ENCODE data around the gene LRFN2.
A peak's percentile ranks its signal among the peaks of the same experiment; 100 is the strongest.

The LRFN2 gene

GRCh38 chr6:40587240-40588069, at the start of gene LRFN2:
TSS of gene LRFN2 (minus strand) at chr6:40587364.
- Histone ChIP-seq H3K27me3 (ENCODE audit: control insufficient read depth, insufficient read depth, low read length) (peaks cover 58% of the 10 kb centered on the region), H3K9me3 (ENCODE audit: control insufficient read depth, insufficient read depth, low read depth, low read length) (0 out of 2 replicates have a peak, but pooled peaks cover 2% of the 10 kb centered on the region), H3K9ac (ENCODE audit: low read length) (peak within 1 kb of the TSS; percentile 34), H3K4me1 (ENCODE audit: control insufficient read depth, insufficient read depth, low read length) (peaks cover 20% of the 10 kb centered on the region), H3K27ac (ENCODE audit: low read depth, low read length) (no peak within 1 kb of the TSS), H3K4me3 (ENCODE audit: low read depth, low read length) (peak within 1 kb of the TSS; percentile 72), H3K36me3 (ENCODE audit: control insufficient read depth, insufficient read depth, low read length) (no peaks in the 10 kb centered on the region)

GRCh38 chr6:40634429-40634828, 47.3 kb upstream of the LRFN2 start:
- Histone ChIP-seq H3K4me1 (ENCODE audit: control insufficient read depth, insufficient read depth, low read length) (no peaks in the 10 kb centered on the region), H3K27me3 (ENCODE audit: control insufficient read depth, insufficient read depth, low read length) (no peaks in the 10 kb centered on the region), H3K4me3 (ENCODE audit: low read depth, low read length) (no peak overlapping the region), H3K36me3 (ENCODE audit: control insufficient read depth, insufficient read depth, low read length) (no peaks in the 10 kb centered on the region), H3K27ac (ENCODE audit: low read depth, low read length) (no peak overlapping the region), H3K9ac (ENCODE audit: low read length) (no peak overlapping the region), H3K9me3 (ENCODE audit: control insufficient read depth, insufficient read depth, low read depth, low read length) (no peaks in the 10 kb centered on the region)

DNA sequence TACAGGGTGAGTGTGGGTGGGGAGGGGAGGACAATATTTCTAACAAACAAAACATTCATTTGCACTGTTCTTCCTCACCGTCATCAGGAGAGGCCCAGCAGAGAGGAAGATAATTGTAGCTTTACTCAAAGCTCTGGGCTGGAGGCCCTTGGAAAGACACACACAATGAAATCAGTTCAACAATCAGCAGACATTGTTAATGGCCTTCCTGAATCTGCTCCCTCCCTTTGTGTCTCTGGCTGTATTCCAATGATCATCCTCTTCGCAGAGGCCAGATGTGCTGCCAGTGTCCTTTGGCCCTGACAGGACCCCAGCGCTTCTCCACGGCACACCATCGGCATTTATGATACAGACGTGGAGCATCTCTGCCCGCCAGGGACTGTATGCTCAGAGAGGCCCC, 44.6 kb upstream of the LRFN2 start:
- Histone ChIP-seq H3K36me3 (ENCODE audit: control insufficient read depth, insufficient read depth, low read length) (no peaks in the 10 kb centered on the region), H3K9ac (ENCODE audit: low read length) (no peak overlapping the region), H3K27ac (ENCODE audit: low read depth, low read length) (no peak overlapping the region), H3K4me1 (ENCODE audit: control insufficient read depth, insufficient read depth, low read length) (no peaks in the 10 kb centered on the region), H3K9me3 (ENCODE audit: control insufficient read depth, insufficient read depth, low read depth, low read length) (no peaks in the 10 kb centered on the region), H3K4me3 (ENCODE audit: low read depth, low read length) (no peak overlapping the region), H3K27me3 (ENCODE audit: control insufficient read depth, insufficient read depth, low read length) (no peaks in the 10 kb centered on the region)

DNA sequence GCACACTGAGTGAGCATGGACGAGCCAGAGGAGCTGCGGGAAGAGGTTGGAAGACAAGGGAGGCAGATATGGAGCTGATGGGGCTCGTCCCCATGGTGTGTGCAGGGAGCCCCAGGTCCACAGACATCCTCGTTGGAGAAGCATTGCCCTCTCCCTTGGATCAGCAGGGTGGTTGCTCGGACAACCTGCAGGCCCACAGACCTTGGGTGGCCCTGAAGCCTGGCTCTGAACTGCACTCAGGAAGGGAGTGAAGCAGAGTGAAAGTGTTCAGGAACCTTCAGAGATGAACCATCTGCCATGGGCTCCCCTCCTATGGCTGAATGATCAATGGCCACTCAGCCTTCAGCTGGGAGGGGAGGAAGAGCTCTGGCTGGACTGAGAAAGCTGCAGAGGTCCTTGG, 43.3 kb upstream of the LRFN2 start:
- no peak overlapping the region for H3K27ac ChIP-seq (ENCODE audit: low read depth, low read length)
- no peak overlapping the region for H3K9ac ChIP-seq (ENCODE audit: low read length)
- peaks cover 10% of the 10 kb centered on the region; the same call in 1 of the 2 replicates for H3K9me3 ChIP-seq (ENCODE audit: control insufficient read depth, insufficient read depth, low read depth, low read length)
- H3K36me3 ChIP-seq (ENCODE audit: control insufficient read depth, insufficient read depth, low read length), result no peaks in the 10 kb centered on the region
- no peaks in the 10 kb centered on the region for H3K4me1 ChIP-seq (ENCODE audit: control insufficient read depth, insufficient read depth, low read length)
- H3K4me3 ChIP-seq (ENCODE audit: low read depth, low read length), result no peak overlapping the region
- no peaks in the 10 kb centered on the region for H3K27me3 ChIP-seq (ENCODE audit: control insufficient read depth, insufficient read depth, low read length)

DNA sequence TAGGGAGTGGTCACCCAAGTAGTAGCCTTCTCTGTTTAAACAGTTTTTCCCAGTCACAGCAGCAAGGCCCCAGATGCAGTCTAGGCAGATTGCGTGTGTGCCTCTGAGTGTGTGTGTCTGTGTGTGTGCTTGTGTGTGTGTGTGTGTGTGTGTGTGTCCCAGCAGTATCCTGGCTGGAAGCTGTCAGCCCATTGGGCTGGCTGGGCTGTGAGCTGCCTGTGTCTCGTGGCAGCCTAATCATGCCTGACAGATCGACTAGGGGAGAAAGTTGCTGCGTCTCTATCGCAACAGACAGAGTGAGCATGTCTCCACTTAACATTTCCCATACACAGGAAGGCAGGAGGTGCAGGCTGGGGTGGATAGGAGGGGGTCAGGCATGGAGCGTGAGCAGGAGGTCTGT, 42.9 kb upstream of the LRFN2 start:
- no peak overlapping the region for H3K9ac ChIP-seq (ENCODE audit: low read length)
- H3K9me3 ChIP-seq (ENCODE audit: control insufficient read depth, insufficient read depth, low read depth, low read length), result peaks cover 11% of the 10 kb centered on the region; the same call in 1 of the 2 replicates
- no peaks in the 10 kb centered on the region for H3K36me3 ChIP-seq (ENCODE audit: control insufficient read depth, insufficient read depth, low read length)
- no peaks in the 10 kb centered on the region for H3K27me3 ChIP-seq (ENCODE audit: control insufficient read depth, insufficient read depth, low read length)
- no peak overlapping the region for H3K27ac ChIP-seq (ENCODE audit: low read depth, low read length)
- H3K4me1 ChIP-seq (ENCODE audit: control insufficient read depth, insufficient read depth, low read length), result no peaks in the 10 kb centered on the region
- H3K4me3 ChIP-seq (ENCODE audit: low read depth, low read length), result no peak overlapping the region

DNA sequence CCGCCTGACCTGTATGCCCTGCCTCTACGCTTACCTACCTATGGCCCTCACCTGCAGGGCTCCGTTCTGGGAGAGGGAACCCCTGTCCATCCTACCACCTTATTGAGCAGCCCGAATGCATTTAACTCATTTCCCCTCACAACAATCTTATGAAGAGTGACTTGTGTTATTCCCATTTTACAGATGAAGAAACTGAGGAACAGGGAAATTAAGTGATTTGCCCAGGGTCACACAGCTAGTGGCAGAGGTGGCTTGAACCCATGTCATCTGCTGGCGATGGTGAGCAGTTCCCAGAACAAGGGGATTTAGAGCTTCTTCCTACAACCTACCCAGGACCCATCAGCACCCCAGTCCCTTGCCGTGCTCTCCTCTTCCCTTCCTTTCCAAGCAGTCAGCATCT, 42.3 kb upstream of the LRFN2 start:
- no peak overlapping the region for H3K4me3 ChIP-seq (ENCODE audit: low read depth, low read length)
- no peaks in the 10 kb centered on the region for H3K4me1 ChIP-seq (ENCODE audit: control insufficient read depth, insufficient read depth, low read length)
- H3K36me3 ChIP-seq (ENCODE audit: control insufficient read depth, insufficient read depth, low read length), result no peaks in the 10 kb centered on the region
- H3K9me3 ChIP-seq (ENCODE audit: control insufficient read depth, insufficient read depth, low read depth, low read length), result peaks cover 11% of the 10 kb centered on the region; the same call in 1 of the 2 replicates
- H3K9ac ChIP-seq (ENCODE audit: low read length), result no peak overlapping the region
- no peak overlapping the region for H3K27ac ChIP-seq (ENCODE audit: low read depth, low read length)
- no peaks in the 10 kb centered on the region for H3K27me3 ChIP-seq (ENCODE audit: control insufficient read depth, insufficient read depth, low read length)

GRCh38 chr6:40627316-40627715, 40.2 kb upstream of the LRFN2 start:
- Histone ChIP-seq H3K9ac (ENCODE audit: low read length) (no peak overlapping the region), H3K4me3 (ENCODE audit: low read depth, low read length) (no peak overlapping the region), H3K9me3 (ENCODE audit: control insufficient read depth, insufficient read depth, low read depth, low read length) (peaks cover 11% of the 10 kb centered on the region; the same call in 1 of the 2 replicates), H3K36me3 (ENCODE audit: control insufficient read depth, insufficient read depth, low read length) (no peaks in the 10 kb centered on the region), H3K27me3 (ENCODE audit: control insufficient read depth, insufficient read depth, low read length) (no peaks in the 10 kb centered on the region), H3K27ac (ENCODE audit: low read depth, low read length) (no peak overlapping the region), H3K4me1 (ENCODE audit: control insufficient read depth, insufficient read depth, low read length) (no peaks in the 10 kb centered on the region)

DNA sequence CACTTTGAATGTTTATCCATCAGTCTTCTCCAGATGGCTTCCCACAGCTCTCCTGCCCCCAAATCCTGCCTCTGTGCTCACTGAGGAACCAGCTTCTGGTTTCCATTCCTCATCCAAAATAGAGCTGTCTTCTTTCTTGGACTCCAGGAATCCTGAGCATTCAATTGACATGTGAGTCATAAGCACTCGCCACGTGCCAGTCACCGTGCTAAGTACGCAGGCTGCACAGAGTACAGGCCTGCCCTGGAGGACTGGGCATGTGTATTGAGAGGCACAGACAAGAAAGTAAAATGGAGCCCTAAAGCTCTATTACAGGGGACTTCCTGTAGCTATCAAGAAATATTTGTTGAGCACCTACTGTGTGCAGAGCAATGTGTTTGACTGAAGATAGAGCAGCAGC, 39.7 kb upstream of the LRFN2 start:
- Histone ChIP-seq H3K36me3 (ENCODE audit: control insufficient read depth, insufficient read depth, low read length) (no peaks in the 10 kb centered on the region), H3K4me1 (ENCODE audit: control insufficient read depth, insufficient read depth, low read length) (no peaks in the 10 kb centered on the region)

DNA sequence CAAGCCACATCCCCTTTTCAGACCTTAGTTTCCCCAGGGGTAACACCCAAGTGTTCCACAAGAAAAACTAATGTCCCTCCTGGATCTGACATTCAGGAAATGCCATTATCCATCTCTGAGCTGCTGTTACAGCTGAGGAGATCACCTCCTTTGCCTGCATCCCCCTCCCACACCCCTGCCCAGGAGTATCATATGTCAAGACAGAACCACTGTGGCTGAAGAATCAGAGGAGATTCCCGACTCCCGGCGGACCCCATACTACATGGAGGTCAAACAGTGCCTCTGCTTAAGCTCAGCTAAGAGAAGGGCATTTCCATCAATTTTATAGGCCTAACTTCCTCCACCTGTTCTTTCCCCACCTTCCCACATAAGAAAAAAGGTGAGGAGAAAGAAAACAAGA, 36.8 kb upstream of the LRFN2 start:
- H3K27me3 ChIP-seq (ENCODE audit: control insufficient read depth, insufficient read depth, low read length), result peaks cover 6% of the 10 kb centered on the region; the same call in 1 of the 2 replicates
- no peaks in the 10 kb centered on the region for H3K36me3 ChIP-seq (ENCODE audit: control insufficient read depth, insufficient read depth, low read length)
- no peak overlapping the region for H3K27ac ChIP-seq (ENCODE audit: low read depth, low read length)
- no peak overlapping the region for H3K9ac ChIP-seq (ENCODE audit: low read length)
- peaks cover 11% of the 10 kb centered on the region; the same call in 1 of the 2 replicates for H3K9me3 ChIP-seq (ENCODE audit: control insufficient read depth, insufficient read depth, low read depth, low read length)
- H3K4me1 ChIP-seq (ENCODE audit: control insufficient read depth, insufficient read depth, low read length), result no peaks in the 10 kb centered on the region
- no peak overlapping the region for H3K4me3 ChIP-seq (ENCODE audit: low read depth, low read length)

More for the DNA sequence above, 39.7 kb upstream of the LRFN2 start:
- H3K27ac ChIP-seq (ENCODE audit: low read depth, low read length), result no peak overlapping the region
- peaks cover 11% of the 10 kb centered on the region; the same call in 1 of the 2 replicates for H3K9me3 ChIP-seq (ENCODE audit: control insufficient read depth, insufficient read depth, low read depth, low read length)
- no peak overlapping the region for H3K4me3 ChIP-seq (ENCODE audit: low read depth, low read length)
- no peaks in the 10 kb centered on the region for H3K27me3 ChIP-seq (ENCODE audit: control insufficient read depth, insufficient read depth, low read length)
- no peak overlapping the region for H3K9ac ChIP-seq (ENCODE audit: low read length)

DNA sequence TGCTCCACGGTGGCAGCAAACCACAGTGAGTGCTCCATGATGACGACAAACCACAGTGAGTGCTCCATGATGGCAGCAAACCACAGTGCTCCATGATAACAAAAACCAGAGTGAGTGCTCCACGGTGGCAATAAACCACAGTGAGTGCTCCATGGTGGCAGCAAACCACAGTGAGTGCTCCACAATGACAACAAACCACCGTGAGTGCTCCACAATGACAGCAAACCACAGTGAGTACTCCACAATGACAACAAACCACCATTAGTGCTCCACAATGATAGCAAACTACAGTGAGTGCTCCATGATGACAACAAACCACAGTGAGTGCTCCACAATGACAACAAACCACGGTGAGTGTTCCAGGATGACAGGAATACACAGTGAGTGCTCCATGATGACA, 36.0 kb upstream of the LRFN2 start:
- H3K9me3 ChIP-seq (ENCODE audit: control insufficient read depth, insufficient read depth, low read depth, low read length), result peaks cover 11% of the 10 kb centered on the region; the same call in 1 of the 2 replicates
- no peak overlapping the region for H3K4me3 ChIP-seq (ENCODE audit: low read depth, low read length)
- no peaks in the 10 kb centered on the region for H3K4me1 ChIP-seq (ENCODE audit: control insufficient read depth, insufficient read depth, low read length)
- no peaks in the 10 kb centered on the region for H3K36me3 ChIP-seq (ENCODE audit: control insufficient read depth, insufficient read depth, low read length)
- H3K27me3 ChIP-seq (ENCODE audit: control insufficient read depth, insufficient read depth, low read length), result peaks cover 13% of the 10 kb centered on the region; the same call in 1 of the 2 replicates
- H3K9ac ChIP-seq (ENCODE audit: low read length), result no peak overlapping the region
- H3K27ac ChIP-seq (ENCODE audit: low read depth, low read length), result no peak overlapping the region

GRCh38 chr6:40620574-40621240, 33.5 kb upstream of the LRFN2 start:
- no peaks in the 10 kb centered on the region for H3K4me1 ChIP-seq (ENCODE audit: control insufficient read depth, insufficient read depth, low read length)
- H3K36me3 ChIP-seq (ENCODE audit: control insufficient read depth, insufficient read depth, low read length), result no peaks in the 10 kb centered on the region
- H3K9ac ChIP-seq (ENCODE audit: low read length), result no peak overlapping the region
- no peak overlapping the region for H3K4me3 ChIP-seq (ENCODE audit: low read depth, low read length)
- H3K9me3 ChIP-seq (ENCODE audit: control insufficient read depth, insufficient read depth, low read depth, low read length), result peaks cover 4% of the 10 kb centered on the region; the same call in 1 of the 2 replicates
- no peak overlapping the region for H3K27ac ChIP-seq (ENCODE audit: low read depth, low read length)
- H3K27me3 ChIP-seq (ENCODE audit: control insufficient read depth, insufficient read depth, low read length), result peaks cover 17% of the 10 kb centered on the region; the same call in 1 of the 2 replicates

Measured in HUES6 (cell line).